GM20000 (cell line): ENCODE measurements around the gene RHBDL2.

Experiments used
- DNase-seq: peaks from one replicate; pipeline ENCODE4 v3.0.0; 2012; ENCODE audit warnings: low spot score
- CTCF ChIP-seq: IDR thresholded peaks from 2 replicates; pipeline ENCODE4 v1.5.1; 2012; ENCODE audit warnings: mild to moderate bottlenecking, control low read depth; ENCODE audit errors: extremely low read depth, missing control alignments

Gene RHBDL2

DNA sequence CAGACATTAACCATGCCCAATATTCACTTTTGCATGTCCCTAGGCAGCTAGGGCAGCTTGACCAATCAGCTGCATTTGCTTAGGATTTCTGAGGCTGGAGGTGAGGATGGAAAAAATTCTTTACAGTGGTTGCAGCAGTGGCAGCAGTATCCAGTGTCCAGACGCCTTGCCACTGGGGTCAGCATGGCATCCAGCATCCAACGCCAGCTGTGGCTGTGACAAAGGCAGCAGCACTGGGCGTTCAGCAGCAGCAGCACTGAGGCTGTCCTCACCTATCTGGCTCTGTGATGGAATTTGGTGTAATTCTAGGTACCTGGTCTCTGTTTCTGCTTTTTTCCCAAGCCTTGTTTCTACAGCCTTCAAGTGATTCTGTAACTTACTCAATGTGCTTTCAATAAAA is 15.5 kb downstream of the RHBDL2 start:
- TF ChIP-seq CTCF: no peak
- DNase-seq: no peak

DNA sequence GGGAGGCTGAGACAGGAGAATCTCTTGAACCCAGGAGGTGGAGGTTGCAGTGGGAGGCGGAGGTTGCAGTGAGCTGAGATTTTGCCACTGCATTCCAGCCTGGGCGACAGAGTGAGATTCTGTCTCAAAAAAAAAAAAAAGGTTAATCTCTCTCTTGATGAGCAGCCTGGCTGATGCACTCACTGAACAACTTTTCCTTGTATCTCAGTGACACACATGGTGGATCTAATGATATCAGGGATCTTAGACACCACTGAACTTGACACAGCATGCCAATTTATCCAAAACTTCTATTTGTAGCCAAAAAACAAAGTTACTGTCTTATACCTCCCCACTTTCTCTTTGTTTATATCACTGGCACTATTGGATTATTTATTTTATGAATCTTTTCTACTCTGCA is 16.2 kb downstream of the RHBDL2 start:
- no peak for TF ChIP-seq CTCF
- DNase-seq: no peak

GRCh38 chr1:38923607-38924006 is 18.0 kb downstream of the RHBDL2 start:
- TF ChIP-seq CTCF: no peak
- no peak for DNase-seq

GRCh38 chr1:38919130-38919529 is 22.5 kb downstream of the RHBDL2 start:
- no peak for TF ChIP-seq CTCF

DNA sequence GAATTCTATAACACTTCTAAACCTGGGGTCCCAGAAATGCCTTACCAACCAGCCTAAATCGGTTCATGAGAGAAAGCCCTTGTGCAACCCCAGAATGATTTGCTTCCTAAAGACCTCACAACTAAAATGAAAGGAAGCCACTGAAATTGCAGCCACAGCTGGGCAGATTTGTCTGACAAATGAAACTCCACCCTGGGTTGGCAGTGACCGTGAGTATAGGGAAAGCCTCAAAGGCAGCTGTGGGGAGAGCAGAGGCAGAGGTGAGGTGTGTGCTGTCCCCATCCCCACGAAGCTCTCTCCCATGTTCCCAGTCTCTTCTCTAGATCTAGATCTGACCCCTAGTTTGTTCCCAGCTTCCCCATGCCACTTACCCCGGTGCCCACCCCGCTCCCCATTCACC is 23.1 kb downstream of the RHBDL2 start:
- no peak for TF ChIP-seq CTCF
- DNase-seq: no peak

More at GRCh38 chr1:38919130-38919529, 22.5 kb downstream of the RHBDL2 start:
- DNase-seq: no peak

DNA sequence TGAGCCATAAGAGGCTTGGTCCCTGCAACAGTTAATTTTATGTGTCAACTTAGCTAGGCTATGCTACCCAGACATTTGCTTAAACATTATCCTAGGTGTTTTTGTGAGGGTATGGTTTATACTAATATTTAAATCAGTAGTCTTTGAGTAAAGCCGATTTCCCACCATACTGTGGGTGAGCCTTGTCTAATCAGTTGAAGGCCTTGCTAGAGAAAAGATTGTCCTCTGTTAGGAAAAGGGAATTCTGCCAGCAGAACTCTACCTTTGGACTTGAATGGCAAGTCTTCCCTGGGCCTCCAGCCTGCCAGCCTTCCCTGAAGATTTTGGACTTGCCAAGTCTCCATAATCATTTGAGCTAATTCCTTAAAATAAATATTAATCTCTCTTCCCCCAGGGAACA is 23.9 kb downstream of the RHBDL2 start:
- DNase-seq: no peak
- no peak for TF ChIP-seq CTCF

DNA sequence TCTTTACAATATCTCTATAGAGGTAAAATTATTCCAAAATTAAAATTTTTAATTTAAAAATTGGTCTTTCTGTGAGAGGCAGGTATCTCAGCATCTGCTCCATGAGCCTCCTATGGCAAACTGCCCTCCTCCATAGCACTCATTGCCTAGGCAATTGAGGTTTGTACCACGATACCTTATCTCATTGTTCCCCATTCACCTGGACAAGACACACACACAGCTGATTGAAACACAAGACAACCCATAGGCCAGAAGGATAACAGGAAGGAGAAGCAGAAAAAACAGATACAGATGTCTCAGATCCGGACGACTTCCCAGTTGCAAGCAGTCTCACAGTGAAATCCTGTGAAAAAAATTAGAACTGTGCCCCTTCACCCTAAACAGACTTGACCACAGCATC is 24.3 kb downstream of the RHBDL2 start:
- no peak for TF ChIP-seq CTCF
- DNase-seq: no peak
